LoVo (cell line): ENCODE data around the gene LRRC27.
A peak's percentile ranks its signal among the peaks of the same experiment; 100 is the strongest.

Experiments used
- DNase-seq: peaks from one replicate; pipeline ENCODE4 v3.0.0-alpha.2; 2016; ENCODE audit warnings: low spot score

LRRC27 gene

DNA sequence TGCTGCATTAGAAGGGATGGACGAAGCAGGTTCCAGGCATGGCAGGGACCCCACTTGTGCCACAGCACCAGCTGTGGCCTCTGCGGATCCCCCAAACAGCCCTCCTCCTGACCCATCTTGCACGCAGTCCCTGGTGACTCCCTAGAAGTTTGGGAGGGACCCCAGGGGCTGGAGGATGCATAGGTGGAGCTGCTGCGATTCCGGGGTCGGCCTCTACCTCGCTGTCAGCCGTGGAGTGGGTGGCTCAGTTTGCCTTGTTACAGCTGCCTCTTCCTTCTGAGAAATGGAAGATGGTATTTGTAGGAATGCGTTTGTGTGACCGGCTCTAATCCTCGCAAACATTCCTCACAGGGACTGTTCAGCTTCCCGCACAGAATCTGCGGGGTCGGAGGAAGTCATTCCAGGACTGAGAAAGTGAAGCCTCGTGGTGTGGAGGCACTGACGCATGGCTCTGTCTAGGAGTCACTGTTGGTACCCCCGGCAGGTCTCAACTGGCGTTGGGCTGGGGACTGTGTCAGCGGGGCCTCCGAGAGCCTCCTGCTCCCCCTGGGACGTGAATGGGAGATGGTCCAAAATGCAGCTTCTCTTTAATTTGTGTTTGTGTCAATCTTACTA is 82.5 kb downstream of the LRRC27 start:
- no peak for DNase-seq

DNA sequence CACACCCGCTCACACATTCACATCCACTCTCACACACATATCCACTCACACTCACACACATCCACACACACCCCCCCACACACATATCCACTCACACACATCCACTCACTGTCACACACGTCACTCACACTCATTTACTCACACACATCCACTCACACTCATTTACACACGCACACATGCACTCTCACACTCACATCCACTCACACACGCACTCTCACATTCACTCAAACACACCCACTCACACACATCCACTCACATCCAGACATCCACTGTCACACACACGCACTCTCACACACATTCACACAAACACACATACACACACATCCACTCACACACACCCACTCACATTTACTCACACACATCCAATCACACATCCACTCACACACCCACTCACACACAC is 83.3 kb downstream of the LRRC27 start:
- DNase-seq, result no peak

DNA sequence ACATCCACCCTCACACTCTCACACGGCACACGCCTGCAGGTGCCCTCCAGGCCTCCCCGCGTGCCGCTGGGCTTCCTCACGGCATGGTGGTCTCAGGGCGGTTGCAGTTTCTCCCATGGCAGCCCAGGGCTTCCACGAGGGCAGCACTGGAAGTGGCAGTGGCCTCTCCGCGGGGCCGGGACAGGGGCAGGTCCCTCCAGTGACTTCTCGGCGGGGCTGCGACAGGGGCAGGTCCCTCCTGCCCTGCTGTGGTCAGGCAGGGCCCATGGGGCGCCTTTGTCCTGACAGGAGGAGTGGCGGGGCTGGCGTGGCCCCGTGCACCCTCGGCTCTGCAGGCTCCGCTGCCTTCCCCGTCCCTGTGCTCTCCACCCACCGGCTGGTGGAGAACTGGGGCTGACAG is 84.0 kb downstream of the LRRC27 start:
- no peak for DNase-seq

DNA sequence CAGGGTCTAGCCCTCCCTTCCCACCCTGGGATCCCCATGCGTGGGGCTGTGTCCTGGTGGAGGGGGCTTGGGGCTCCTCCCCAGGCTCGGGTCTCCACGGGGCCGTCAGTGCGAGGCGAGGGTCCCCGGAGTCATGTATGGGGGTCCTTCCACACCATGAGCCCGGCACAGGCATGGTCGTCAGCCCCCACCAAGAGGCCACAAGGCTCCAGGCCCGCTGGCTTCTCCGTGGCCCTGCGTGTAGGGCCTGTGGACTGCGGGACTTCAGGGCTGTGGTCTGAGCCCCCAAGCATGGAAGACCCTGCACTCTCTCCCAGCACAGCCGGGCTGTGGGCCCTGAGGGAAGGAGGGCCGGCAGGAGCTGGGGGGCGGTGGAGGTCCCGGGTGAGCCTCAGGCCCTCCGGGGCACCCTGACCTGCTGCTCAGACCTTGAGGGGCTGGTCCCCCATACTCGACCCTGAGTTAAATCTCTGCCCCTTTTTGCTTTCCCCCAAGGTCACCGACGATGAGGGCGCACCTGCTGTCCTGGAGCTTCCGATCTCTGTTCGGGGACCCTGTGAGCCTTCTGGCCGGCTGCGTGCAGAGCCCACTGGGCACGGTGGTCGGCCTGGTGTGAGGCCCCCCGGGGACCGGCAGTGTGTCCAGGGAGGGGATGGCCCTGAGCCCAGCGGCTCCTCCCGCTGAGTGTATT is 84.7 kb downstream of the LRRC27 start:
- DNase-seq, result no peak

DNA sequence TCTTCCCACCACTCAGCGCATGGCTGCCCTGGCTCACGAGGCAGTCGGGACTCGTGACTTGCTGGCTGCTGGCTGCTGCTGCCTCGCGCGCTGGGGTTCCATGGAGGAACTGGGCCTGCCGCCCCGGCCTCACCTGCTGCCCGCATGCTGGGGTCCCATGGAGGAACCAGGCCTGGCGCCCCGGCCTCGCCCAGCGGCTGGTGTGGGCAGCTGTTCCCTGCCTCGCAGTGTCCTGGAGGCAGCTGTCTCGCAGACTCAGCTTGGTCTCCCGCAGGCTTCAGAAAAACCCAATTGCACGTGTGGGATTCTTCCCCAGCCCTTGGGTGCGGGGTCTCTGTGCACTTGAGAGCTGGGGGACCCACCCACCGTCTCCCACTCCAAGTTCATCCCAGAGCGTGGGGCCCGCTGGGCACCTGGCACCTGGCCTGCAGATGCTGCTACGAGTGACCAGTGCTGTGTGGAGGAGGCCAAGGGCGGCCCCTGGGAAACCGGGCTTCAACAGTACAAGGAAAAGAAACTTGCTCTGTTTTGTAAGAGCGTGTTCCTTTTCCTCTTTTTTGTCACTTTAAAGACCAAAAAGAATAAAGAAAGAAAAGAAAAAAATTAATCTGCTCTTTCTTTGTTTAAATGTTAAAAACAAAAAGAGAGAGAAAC is 85.4 kb downstream of the LRRC27 start:
- DNase-seq, result no peak

DNA sequence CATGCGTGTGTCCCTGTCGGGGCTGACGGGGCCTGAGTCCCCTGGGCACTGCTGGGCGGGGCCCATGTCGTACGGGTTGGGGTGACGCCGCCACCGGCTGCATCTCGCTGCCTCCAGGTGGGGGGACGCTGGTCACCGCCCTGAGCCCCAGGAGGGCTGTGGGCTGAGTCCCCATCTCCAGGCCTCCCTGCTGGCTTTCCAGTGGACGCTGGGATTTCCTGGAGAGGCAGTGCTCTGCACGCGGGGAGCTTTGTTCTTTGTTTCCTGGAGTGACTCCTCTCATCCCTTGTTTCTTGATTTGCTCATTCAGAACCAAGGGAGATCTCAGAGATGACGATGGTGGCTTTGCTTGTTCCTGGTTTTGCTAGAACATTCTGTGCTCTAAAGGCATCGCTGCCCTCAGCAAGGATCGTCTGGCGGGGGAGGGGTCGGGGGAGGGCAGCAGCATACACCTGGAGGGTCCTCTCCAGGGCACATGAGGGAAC is 86.0 kb downstream of the LRRC27 start:
- DNase-seq, result no peak

DNA sequence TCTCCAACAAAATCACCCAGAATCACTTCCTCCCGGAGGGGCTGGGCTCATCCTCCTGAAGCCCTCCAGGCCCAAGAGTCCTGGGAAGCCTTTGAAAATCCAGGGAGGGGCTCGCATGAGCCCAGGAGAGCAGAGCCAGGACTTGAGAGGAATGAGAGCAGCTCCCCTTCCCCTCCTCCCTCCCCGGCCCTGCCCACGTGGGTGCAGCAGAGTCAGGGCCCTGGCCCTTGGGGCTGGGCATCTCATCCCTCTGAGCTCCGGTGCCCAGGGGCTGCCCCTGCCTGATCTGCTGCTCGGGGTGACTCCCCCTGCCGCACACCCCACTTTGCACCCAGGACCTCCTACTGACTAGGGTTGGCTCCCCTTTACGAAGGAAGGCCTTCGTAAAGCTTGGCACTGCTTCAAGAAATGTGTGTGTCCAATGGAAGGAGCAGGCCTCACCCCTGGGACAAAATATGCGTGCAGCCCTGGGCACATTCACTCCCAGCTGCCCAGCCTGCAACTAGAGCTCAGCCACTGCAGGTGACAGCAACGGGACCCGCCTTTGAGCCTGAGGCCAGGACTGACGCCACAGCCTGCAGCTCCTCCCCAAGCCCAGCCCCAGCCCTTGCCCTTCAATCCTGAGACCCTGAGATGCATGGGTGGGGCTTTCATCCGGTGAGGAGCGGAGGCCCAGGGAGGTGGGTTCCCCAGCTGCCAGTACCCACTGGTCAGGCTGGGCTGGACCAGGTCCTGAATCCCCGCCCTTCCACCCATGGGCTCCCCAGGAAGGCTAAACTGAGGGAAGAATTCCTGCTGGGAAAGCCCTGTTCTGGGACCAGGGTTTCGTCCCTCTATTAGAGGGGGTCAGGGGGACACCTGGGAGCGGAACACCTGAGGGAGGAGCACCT is 86.8 kb downstream of the LRRC27 start:
- DNase-seq, result peak; percentile 27

DNA sequence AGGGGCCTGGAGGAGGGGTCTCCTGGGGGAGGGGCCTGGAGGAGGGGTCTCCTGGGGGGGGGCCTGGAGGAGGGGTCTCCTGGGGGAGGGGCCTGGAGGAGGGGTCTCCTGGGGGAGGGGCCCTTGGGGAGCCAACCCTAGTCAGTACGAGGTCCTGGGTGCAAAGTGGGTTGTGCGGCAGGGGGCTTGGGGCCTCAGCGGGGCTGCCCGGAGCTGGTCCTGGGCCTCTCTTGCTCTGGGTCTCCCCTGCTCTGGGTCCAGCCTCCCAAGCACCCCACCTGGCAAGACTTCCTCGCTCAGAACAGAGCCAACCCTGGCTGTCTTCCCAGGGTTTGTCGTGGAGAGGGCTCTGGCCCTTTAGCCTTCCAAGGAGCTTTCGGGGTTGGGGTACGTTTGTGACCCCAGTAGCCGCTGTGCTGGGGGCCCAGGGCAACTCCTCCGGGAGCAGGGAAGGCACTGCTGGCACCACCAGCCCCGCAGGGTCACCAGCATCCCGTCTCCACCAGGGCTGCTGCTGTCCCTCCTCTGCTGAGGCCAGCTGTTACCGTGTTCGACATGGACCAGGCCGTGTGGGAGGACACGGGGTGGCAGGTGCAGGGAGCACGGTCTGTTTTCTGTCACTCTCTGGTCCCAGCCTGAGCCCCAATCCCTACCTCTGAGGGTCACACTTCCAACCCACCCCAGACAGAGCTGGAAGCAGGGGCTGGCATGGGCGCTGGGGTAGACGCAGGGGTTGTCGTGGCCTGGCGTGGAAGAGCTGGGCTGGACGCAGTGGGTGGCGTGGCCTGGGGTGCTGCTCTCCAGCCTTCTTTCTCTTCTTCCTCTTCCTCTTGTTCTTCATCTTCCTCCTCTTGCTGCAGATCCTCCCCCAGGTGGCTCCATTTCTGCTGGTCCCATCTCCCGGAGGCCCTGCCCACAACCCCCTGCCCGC is 87.8 kb downstream of the LRRC27 start:
- no peak for DNase-seq

DNA sequence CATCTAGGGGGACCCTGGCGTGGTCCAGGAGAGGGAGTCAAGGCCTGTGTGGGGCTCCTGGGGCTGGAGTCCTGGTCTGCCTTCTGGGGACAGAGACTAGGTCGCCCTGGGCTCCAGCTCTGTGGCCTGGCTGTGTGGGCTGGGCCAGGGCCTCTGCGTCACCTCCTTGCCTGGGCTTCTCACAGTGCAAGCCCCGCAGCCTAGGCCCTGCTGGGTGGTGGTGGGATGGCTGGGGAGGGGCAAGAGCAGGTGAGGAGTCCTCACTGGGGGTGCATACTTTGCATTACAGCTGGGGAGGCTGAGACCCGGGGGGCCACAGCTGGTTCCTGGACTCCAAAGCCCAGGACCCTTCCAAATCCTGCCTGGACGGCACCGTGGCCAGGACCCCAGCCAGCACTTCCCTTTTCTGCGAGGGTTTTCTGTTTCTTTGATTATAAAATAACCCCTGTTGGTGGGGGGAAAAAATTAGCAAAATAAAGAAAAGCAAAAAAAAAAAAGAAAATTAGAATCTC is 88.5 kb downstream of the LRRC27 start:
- DNase-seq, result no peak

DNA sequence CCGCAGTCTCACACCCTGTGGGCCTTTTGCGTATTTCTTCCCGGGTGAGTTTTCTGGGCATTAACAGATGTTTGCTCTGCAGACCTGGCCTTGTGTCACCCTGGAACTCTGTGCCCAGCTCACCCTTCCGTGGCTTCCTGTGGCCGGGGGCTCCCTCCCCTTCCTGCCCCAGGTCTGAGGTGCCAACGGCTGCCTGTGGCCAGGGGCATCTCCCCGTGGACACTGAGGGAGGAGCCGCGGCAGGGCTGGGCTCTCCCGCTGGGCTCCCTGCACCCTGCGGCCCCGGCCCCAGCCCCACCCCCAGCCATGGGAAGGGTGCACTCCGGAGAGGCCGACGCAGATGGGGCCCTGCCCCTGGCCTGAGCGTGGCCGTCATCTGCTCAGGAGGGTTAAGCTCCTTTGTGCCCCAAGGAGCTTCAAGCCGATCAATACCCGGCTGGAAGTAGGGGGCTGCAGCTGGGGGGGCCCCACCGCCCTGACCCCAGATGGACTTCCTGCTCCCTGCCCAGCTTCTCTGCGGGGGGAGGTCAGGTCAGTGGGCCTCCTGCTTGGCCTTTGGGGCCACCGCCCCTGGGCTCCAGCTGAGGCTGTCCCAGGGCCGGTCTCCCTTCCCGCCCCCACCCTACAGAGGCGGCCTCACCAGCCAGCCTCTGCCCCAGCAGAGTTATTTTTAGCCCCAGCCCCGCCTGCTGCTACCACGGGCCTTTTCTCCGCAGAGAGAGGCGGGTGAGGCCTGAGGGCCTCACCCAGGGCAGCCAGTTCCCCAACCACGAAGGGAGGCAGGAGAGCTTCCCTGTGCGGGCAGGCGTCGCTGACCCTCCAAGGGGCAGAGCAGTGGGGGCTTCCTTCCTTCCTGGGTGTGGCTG is 89.2 kb downstream of the LRRC27 start:
- peak; percentile 32 for DNase-seq

DNA sequence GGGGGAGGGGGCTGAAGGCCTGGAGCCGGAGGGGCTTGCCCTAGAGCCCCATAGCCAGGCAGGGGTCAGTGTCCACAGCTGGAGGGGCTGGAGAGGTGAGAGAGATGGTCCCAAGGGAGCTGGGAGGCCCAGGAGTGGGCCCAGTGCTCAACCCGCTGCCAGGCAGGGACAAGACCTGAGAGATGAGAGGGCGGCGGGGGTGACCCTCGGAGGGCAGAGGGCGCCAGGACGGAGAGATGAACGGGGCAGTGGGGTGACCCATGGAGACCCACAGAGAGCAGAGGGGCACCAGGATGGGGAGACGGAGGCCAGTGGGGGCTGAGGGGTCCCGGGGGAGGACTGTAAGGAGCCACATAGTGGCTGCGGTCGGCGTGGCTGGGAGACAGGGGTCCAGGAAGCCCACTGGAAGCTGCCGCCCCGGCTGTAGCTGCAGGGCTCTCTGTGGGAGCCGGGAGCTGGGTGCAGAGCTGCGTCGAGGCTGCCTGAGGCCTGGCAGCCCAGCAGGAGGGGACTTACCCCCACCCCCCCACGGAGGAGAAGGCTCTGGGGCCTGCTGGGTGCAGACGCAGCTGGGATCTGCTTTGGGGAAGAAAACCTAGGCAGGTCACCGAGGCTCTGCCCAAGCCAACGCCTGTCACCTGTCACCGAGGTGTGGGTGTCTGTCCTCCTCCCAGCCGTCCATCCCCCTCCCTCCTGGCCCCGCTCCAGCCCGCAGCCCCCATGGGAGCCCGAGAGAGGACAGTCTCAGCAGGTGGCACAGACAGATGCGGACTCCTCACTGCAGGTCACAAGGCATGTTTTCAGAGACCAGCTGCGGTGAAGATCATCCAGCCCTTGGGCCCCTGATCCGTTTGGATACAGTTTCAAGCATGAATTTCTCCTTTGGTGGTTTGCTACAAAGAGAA is 90.1 kb downstream of the LRRC27 start:
- DNase-seq, result no peak

DNA sequence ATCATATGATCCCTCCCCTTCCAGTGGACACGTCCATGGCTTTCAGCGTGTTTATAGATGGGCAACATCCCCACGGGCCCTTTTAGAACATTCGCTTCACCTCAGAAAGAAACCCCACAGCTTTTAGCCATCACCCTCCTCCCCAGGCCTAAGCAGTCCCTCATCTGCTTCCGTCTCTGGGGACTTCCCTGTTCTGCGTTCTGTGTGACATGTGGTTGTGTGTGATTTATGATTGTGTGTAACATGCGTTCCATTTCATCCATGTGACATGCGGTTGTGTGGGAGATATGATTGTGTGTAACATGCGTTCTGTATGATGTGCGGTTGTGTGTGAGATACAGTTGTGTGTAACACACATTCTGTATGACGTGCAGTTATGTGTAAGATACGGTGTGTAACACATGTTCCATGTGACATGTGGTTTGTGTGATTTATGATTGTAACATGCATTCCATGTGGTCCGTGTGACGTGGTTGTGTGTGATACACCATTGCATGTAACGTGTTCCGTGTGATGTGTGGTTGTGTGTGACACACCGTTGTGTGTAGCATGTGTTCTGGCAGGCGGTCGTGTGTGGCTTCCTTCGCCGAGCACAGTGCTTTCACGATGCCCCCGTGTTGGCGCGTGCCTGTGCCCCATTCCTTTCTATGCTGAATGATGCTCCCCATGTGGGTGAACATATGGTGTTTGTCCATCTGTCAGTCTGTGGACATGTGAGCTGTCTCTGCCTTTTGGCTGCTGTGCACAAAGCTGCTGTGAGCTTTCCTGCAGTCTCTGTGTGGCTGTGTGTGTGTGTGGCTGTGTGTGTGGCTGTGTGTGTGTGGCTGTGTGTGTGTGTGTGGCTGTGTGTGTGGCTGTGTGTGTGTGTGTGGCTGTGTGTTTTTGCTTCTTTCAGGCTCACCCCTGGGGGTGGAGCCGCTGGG is 91.2 kb downstream of the LRRC27 start:
- no peak for DNase-seq

DNA sequence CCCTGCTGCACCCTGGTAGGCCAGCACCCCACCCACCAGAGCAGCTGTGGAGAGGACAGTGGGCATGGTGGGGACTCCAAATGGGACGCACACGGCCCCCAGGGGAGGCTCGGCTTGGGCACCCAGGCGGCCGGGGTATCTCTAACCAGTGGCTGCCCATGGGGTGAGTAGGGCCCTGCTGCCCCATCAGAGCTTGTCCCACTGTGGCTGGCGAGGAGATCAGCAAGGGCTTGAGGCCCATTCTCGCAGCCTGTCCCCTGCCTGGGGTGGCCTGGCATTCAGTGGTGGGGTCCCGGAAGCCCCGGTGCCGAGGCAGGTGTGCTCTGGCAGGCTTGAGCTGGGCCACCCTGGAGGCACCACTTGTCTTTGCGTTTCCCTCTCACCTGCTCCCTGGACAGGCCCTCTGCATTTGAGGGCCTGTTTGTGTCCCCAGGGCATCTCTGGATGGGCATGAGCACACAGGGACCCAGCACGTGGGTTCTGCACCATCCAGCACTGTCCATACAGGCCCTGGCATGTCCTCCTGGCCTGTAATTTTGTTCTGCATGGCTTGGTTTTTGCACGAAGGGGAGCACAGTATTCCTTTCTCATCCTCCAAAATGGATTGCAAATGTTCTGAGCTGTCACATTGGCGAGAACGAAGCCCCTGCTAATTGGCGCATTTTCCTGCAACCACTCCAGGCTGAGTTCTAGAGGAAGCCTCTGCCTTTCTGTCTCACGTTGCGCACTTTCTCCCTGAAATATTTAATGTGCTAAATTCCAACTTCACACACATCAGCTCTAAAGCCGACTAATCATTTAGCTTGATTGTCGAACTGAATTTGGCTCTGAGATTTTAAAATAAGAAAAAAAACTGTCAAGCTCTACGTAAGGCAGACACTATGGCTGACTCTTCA is 92.2 kb downstream of the LRRC27 start:
- DNase-seq, result no peak

DNA sequence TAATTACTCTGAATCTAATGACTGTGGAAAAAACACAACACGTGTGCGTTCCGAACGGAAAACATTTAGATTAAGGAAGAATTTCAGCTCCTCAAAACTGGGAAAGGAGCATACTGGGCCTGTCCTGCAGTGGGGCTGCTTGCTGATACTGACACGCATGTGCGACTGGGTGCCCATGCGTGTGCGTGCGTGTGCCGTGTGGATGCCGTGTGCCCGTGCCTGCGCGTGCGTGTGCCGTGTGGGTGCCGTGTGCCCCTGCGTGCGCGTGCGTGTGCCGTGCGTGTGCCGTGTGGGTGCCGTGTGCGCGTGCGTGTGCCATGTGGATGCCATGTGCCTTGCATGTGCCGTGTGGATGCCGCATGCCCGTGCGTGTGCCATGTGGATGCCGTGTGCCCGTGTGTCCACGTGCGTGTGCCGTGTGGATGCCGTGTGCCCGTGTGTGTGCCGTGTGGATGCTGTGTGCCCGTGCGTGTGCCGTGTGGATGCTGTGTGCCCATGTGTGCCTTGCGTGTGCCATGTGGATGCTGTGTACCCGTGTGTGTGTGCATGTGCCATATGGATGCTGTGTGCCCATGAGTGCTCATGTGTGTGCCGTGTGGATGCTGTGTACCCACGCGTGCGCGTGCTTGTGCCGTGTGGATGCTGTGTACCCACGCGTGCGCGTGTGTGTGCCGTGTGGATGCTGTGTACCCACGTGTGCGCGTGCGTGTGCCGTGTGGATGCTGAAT is 93.2 kb downstream of the LRRC27 start:
- DNase-seq, result no peak

DNA sequence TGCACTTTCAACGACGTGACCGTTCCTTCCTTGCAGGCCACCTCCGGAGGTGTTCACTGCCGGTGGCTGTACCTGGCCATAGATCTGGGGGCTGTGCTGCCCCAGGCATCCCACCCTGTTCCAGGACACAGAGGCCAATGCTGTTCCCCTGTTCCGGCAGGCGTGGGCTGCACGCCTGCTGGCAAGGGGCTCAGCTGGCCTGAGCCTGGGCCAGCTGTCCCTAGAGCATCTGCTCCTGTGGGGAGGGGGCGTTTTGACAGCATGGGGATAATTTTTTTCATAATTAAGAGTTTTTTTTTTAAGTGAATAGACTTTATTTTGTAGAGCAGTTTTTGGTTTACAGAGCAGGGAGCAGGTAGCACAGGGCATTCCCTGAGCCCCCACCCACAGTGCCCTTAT is 93.8 kb downstream of the LRRC27 start:
- DNase-seq, result no peak
